ENCODE results near the gene NAPSA. TPM values are rescaled to one million over a fixed set of nuclear protein-coding genes. Genes with fewer than 3 reads are reported as not detected.
A peak's percentile ranks its signal among the peaks of the same experiment; 100 is the strongest.

Gene NAPSA
- total RNA-seq, 1 experiment from 2014 or later: 0.59 TPM

DNA sequence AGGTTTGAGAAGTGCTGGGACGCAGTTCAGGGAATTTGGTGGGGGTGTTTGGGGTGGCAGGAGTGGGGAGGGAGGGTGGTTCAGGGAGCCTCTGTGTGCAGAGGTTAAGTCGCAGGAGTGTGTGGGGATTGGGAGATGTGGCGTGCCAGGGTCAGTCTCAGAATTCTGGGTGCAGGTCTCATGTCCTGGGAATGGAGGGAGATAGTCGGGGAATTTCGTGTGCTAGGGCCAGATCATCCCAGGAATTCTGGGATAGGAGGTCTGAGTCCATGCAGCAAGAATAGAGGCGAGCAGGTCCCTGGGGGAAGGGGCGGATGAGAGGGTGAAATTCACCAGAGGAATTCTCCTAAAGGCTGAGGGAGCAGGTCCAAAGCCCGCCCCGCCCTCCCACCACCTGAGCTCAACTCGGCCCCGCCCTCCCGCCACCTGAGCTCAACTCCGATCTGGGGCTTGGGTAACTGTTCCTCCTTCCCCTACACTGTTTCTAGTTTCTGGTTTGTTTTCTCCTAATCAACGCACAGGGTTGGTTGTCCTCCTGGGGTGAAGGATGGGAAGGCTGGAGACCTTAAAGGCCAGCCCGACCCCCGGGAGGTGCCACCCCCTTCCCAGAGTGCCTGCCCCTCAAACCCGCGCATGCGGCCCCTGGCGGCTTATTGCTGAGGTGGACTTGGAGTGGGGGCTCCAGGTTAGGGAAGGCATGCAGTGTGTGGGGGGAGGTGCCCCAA is 51.5 kb downstream of the NAPSA start:
- no peaks in the 10 kb centered on the region for H3K36me3 ChIP-seq (replicated peaks; ENCODE audit: control insufficient read depth, insufficient read depth, low read length)
- peak overlapping the region; percentile 54; the same call in 1 of the 2 replicates for H3K4me3 ChIP-seq (ENCODE audit: insufficient read depth, low read depth, low read length)
- no peaks in the 10 kb centered on the region for H3K27me3 ChIP-seq (ENCODE audit: control insufficient read depth, insufficient read depth, low read length)
- peak; percentile 89 for DNase-seq

- H3K36me3 ChIP-seq (replicated peaks; ENCODE audit: control insufficient read depth, insufficient read depth, low read length): no peaks in the 10 kb centered on the region
- DNase-seq: peak; percentile 51
- H3K4me3 ChIP-seq (ENCODE audit: insufficient read depth, low read depth, low read length): peak overlapping the region; percentile 54
- no peaks in the 10 kb centered on the region for H3K27me3 ChIP-seq (ENCODE audit: control insufficient read depth, insufficient read depth, low read length)
These were observed 52.2 kb downstream of the NAPSA start for GRCh38 chr19:50312967-50313811.

- Histone ChIP-seq H3K27me3 (ENCODE audit: control insufficient read depth, insufficient read depth, low read length) (no peaks in the 10 kb centered on the region), H3K36me3 (replicated peaks; ENCODE audit: control insufficient read depth, insufficient read depth, low read length) (no peaks in the 10 kb centered on the region), H3K4me3 (ENCODE audit: insufficient read depth, low read depth, low read length) (peak overlapping the region; percentile 54)
- DNase-seq: peak; percentile 93
These were observed 53.5 kb downstream of the NAPSA start for GRCh38 chr19:50311723-50312635.

- no peaks in the 10 kb centered on the region for H3K36me3 ChIP-seq (replicated peaks; ENCODE audit: control insufficient read depth, insufficient read depth, low read length)
- DNase-seq: no peak
- H3K4me3 ChIP-seq (ENCODE audit: insufficient read depth, low read depth, low read length): no peak overlapping the region
- no peaks in the 10 kb centered on the region for H3K27me3 ChIP-seq (ENCODE audit: control insufficient read depth, insufficient read depth, low read length)
These were observed 54.5 kb downstream of the NAPSA start for GRCh38 chr19:50310759-50311465.

DNA sequence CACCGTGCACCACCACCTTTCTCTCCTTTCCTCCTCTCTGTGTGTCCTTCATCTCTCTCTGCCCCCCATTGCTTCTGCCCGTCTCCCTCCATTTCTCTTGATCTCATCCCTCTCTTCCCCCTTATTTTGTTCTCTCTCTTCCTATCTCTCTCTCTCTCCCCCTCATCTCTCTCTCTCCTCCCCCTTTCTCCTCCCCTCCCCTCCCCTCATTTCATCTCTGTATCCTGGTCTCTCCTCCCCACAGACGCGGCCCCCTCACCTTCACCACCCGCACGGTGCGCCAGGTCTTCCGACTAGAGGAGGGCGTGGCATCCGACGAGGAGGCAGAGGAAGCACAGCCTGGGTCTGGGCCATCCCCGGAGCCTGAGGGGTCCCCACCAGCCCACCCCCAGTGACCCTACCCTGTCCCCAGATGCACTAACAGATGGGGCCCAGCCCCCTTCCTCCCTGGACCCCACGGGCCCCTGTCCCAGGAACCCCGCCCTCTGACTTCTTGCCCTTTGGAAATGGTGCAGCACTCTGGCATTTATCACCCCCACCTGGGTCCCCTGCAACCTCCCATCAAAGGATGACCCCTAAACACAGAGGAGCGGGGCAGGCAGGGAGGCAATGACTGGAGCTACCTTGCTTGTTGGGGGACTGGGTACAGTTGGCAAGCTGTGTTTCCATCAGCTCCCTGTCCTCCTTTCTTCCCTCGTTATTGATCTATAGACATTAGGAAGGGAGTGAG is 55.9 kb downstream of the NAPSA start:
- Histone ChIP-seq H3K36me3 (replicated peaks; ENCODE audit: control insufficient read depth, insufficient read depth, low read length) (no peaks in the 10 kb centered on the region), H3K27me3 (ENCODE audit: control insufficient read depth, insufficient read depth, low read length) (no peaks in the 10 kb centered on the region), H3K4me3 (ENCODE audit: insufficient read depth, low read depth, low read length) (no peak overlapping the region)
- peak; percentile 45 for DNase-seq

- no peaks in the 10 kb centered on the region for H3K27me3 ChIP-seq (ENCODE audit: control insufficient read depth, insufficient read depth, low read length)
- H3K36me3 ChIP-seq (replicated peaks; ENCODE audit: control insufficient read depth, insufficient read depth, low read length): no peaks in the 10 kb centered on the region
- no peak overlapping the region for H3K4me3 ChIP-seq (ENCODE audit: insufficient read depth, low read depth, low read length)
- peak; percentile 41 for DNase-seq
These were observed 56.4 kb downstream of the NAPSA start for GRCh38 chr19:50308991-50309390.

Other genes with a start within 250 kb of the NAPSA start
- gene IZUMO2, start 202.4 kb downstream of the NAPSA start, total RNA-seq (2014; rRNA removed; shearing (Covaris generic)): not detected in 2 replicates
- gene MYH14, start 162.0 kb downstream of the NAPSA start, total RNA-seq (2014; rRNA removed; shearing (Covaris generic)): 4.1 and 6.1 TPM in 2 replicates
- gene KCNC3, start 36.3 kb downstream of the NAPSA start, total RNA-seq (2014; rRNA removed; shearing (Covaris generic)): 0.14 and 0.37 TPM in 2 replicates
- 73.7 and 90.1 TPM in 2 replicates for gene NR1H2, start 10.8 kb upstream of the NAPSA start, total RNA-seq (2014; rRNA removed; shearing (Covaris generic))
- 167 and 185 TPM in 2 replicates for gene POLD1, start 18.7 kb upstream of the NAPSA start, total RNA-seq (2014; rRNA removed; shearing (Covaris generic))
- gene SPIB, start 53.3 kb upstream of the NAPSA start, total RNA-seq (2014; rRNA removed; shearing (Covaris generic)): 0.81 and 8.8 TPM in 2 replicates
- 0.24 and 0.55 TPM in 2 replicates for gene MYBPC2, start 67.3 kb upstream of the NAPSA start, total RNA-seq (2014; rRNA removed; shearing (Covaris generic))
- gene EMC10, start 110.9 kb upstream of the NAPSA start, total RNA-seq (2014; rRNA removed; shearing (Covaris generic)): 146 and 166 TPM in 2 replicates
- gene GARIN5A, start 111.2 kb upstream of the NAPSA start, total RNA-seq (2014; rRNA removed; shearing (Covaris generic)): 4.5 and 8.1 TPM in 2 replicates
- 4.7 and 4.9 TPM in 2 replicates for gene JOSD2, start 145.6 kb upstream of the NAPSA start, total RNA-seq (2014; rRNA removed; shearing (Covaris generic))
- not detected in 2 replicates for gene ASPDH, start 148.3 kb upstream of the NAPSA start, total RNA-seq (2014; rRNA removed; shearing (Covaris generic))
- 2.4 and 3.5 TPM in 2 replicates for gene LRRC4B, start 202.8 kb upstream of the NAPSA start, total RNA-seq (2014; rRNA removed; shearing (Covaris generic))

Measured in H7 (cell line).